NCI-H1048 (cell line): ENCODE results near the gene TMEM187.

Source experiments
- DNase-seq: peaks from one replicate; lab custom pipeline; 2025; lab: John Stamatoyannopoulos, UW

TMEM187 gene

DNA sequence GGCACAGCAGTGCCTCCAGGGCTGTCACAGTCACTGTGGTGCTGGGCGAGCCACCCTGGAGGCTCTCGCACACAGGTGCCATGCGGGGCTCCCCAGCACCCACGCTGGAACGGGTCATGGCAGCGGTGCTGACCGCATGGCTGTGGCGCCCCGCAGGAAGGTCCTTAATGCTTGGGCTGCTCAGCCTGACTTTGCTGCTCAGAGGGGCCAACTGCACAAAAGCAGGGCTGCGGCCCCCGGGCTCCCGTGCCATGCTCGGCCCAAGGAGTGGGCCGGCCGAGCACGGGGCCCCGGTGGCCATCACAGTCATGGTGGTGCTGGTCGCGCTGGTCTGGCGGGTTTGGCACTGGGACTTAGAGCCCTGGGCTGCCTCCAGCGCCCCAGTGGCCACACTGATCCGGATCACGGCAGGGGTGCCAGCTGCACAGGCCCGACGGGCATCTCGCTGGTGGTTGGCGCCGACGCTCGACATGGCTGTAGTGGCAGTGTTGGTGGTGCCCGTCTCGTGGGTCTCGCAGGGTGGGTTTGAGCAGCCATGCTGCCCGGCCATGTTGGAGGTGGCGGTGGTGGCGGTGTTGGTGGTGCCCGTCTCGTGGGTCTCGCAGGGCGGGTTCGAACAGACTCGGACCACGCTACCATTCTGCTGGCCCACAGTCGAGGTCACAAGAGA is 17.9 kb upstream of the TMEM187 start:
- no peak for DNase-seq

DNA sequence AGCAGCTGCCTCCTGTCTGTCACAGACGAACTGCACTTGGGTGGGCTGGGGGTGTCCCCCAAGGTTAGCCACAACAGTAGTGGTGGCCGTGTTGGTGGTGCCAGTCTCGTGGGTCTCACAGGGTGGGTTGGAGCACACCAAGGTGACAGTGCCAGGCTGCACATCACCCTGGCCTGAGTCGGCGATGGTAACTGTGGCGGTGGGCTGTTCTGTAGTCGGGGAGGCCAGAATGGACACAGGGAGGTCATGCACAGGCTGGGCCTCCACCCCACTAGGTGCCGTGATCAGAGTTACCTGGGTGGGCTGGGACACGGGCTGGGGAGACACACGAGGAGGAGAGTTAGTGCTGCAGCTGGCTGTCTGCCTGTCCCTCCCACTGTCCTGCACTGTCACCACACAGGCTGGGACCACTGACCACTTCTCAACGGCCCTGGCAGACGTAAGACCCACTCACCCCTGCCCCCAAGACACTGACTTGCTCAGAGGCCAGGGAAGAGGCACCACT is 17.3 kb upstream of the TMEM187 start:
- DNase-seq: no peak

DNA sequence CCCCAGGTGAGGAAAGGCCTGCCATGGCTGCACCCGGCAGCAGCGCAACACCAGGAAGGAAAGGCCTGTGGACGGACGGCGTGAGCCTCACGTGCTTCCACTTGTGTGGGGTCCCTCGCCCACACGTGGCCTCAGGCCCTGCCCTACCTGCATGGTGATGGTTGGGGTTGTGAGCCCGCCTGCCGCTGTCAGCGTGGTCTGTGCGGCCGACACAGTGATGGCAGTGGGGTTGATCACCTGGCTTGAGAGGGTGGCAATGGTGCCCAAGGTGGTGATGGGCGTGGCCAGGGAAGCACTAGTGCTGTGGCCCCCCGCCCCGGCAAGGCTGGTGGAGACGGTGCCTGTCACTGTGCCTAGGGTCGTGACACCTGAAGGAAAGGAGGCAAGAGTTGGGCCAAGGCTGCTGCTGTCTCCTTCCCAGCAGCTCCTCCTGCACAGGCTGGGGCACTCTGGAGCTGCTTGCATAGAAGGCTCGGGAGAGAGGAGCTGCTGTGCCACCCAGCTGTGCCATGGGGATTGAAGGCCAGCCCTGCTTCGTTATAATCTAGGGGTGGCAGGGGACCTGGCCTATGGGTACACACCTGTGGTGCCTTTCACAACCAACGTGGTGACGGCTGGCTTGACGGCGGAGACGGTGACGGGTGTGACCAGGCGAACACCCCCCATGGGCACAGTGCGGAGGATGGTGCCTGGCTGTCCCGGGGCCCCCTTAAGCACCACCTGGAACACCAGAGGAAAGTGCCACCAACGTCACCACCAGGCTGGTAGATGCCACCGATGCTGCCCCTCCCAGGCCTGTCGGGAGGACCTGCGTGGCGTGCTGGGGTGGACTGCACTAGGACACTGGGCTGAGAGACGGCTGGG is 16.3 kb upstream of the TMEM187 start:
- DNase-seq: no peak

DNA sequence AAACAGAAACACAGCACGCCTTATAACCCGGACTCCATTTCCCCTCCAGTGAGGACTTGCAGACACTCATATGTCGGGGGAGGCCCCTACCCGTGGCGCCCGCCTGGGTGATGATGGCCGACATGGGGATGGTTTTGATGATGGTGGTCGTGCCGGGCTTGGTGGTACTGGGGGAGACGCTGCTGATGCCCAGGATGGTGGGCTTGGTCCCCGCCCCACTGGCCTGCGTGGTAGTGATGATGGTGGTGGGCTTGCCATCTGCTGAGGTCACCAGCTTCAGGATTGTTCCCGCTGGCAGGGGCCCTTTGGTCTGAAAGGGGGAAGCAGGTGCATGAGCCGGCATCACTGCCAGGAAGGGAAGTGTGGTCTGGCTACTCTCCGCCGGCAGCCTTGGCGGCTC is 15.3 kb upstream of the TMEM187 start:
- DNase-seq: no peak

DNA sequence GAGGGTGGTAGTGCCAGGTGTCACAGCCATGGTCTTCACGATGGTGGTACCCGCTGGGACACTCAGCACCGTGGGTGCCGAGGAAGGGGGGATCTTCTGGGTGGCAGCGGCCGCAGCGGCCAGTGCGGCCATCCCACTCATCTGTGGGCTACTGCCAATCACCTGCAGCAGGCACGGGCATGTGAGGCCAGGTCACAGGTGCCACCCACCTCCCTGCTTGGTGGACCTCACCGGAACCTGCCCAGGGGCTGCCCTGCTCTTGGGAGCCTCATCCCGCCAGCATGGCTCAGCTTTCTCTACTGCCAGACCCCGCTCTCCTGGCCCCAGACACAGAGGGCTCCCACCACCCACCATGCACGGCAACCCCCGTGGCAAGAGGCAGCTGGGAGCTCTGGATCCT is 13.9 kb upstream of the TMEM187 start:
- no peak for DNase-seq

DNA sequence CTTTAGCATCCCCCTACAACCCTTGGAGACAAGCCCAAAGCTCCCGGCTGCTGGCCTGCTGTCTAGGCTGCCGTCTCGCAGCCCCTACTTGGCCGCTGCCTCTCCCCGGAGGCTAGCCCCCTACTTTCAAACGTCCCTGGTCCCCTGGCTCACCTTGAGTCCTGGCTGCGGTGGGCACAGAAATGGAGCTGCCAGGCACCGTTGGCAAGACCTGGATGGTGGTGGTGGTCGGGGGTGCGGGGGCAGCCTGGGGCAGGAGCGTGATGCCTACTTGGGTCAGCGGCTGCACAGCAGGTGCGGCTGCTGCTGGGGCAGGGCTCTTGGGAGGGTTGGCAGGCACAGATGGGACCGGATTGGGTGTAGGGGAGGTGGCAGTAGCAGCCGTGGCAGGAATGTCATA is 12.9 kb upstream of the TMEM187 start:
- DNase-seq: no peak

DNA sequence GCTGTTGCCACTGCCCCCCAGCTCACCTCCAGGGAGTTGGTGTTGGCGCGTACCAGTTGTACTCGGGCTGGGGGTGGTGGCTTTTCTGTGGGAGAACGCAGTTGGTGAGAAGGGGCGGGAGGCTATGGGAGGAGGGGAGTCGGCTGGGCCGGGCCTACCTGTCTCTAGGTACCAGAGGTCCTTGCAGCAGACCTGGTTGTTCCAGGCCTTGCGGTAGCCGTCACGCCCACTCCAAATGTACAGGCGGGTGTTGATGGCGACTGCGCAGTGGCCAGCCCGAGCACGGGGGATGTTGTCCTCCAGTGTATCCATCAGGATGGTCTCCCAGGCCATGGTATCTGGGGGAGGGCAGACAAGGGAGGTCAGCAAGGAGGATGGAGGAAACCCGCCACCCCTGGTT is 12.5 kb upstream of the TMEM187 start:
- no peak for DNase-seq

DNA sequence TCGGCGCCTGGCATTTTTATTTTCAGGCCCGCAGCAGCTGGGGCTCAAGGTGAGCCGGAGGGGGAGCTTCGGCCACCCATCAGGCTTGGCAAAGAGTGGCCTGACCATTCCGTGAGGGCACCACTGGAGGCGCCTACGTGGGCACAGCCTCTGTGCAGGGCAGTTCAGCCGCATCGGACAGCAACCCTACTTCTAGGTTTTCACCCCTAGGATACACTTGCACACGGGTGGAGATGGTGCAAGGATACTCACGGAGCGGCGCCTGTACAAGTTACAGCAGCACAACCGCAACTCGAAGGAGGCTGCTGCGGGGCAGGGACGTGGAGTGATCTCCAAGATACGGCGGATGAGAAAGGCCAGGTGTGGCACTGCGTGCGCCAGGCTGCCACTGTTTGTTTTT is 11.8 kb upstream of the TMEM187 start:
- DNase-seq: no peak

DNA sequence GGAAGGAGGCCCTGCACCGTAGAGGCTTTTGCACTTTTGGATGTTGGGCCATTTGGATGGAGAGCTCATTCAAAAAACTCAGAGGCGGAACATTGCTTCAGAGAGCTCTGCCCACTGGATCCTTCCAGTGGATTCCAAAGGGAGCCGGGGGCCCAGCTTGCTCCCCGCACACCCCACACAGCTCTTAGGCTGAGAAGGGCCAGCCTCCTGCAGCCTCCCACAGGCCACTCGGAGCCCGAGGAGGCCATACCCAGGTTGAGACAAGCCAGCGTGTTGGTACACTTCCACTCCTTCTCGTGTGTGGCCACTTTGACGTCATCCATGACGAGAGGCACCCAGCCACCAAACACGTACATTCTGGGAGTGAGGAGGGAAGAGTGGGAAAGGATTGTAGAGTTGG is 11.3 kb upstream of the TMEM187 start:
- DNase-seq: no peak

DNA sequence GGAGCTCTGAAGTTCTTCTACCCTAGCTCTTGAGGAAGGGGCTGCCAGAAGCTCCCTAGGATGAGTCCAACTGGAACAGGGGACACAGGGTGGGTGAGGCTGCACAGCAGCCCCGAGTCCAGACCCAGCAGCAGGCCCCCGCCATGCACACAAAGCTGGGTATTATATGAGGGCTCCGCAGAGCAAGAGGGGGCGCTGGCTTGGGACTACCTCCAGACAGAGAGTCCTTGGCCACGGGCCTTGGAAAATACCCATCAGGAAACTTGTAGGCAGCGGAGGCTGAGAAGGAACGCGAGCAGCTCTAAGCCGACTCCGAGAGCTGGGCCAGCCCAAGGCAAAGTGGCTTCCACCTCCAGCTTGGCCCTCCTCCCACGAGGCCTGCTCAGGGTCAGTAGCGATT is 9.0 kb upstream of the TMEM187 start:
- DNase-seq: no peak

DNA sequence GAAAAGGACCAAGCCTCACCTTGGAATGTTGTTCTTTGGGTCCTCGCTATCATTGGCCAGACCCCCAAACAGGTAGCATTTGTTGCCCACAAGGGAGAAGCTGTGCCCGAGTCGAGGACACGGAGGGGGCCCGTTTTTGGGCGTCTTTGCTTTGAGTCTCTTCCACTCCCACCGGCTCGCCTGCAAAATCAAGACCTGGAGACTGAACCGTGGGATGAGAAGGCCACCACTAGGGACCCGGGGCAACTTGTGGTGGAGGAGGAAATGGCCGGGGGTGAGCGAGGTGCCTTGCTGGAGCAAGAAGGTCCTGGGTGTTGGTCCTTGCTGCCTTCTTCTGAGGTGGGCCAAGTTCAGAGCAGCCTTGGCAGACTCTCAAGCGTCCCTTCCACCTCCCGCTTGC is 8.4 kb upstream of the TMEM187 start:
- DNase-seq: no peak

DNA sequence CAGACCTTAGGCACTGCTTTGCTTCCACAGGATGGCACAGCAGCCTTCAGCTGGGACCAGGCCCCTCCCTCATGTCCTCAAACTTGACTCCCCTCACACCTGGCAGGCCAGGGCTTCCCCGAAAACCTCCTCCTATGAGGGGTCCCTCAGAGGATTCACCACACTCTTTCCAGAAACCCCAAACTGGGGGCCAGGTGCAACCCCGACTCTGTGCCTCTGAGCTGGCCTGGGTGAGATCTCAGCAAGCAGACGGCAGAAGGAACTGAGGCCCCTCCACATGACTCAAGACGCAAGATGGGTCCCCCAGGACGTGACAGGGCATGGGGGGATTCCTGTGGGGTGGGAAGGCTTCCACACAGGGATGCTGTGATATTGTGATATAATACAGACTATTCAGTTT is 7.1 kb upstream of the TMEM187 start:
- no peak for DNase-seq

DNA sequence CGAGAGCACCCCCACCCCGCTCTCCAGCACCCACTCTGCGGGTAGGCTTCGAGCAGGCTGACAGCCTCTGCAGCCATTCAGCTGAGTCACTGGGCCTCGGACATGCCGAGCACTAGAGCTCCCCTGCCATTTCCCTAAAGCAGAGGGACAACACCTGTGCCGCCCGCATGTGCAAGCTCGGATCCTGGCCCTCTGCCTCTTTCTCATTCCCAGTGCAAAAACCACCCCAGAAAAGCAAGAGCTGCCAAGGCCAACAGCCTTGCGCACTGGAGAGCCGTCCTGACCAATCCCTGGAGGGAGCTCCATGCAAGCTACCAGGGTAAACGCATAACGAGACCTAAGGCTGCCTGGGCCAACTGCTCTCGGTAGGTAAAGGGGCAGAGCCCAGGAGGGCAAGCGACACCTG is 6.3 kb upstream of the TMEM187 start:
- DNase-seq: no peak

DNA sequence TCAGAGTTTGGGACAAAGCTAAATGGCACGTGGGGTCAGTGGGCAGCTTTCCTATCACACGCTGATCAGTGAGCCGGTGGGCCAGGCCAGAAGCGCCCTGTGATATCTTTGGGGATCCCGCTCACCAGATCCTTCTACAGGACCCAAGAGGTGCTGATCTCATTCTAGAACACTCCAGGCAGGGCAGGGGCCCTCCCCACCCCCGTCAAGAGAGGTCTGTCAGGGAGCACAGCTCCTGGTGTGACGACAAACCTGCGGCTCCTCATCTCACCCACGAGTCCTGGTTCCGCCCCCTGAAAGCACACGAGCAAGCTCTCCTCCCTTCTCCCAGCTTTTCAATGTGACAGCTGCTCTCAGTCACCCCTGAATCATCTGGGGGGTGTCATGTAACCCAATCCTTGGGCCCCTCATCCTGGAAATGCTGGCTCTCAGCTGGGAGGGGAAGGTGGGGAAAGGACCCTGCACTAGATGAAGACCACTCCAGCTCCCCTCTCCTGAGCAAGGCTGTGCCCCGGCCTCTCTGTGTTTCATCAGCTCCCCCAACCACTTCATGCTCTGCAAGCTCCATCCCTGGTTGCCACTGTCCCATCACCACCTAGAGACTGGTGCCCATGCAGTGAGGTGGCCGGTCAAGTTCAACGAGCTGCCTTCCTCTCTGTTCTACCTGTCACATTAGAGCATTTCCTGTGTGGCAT is 5.6 kb upstream of the TMEM187 start:
- DNase-seq: no peak

DNA sequence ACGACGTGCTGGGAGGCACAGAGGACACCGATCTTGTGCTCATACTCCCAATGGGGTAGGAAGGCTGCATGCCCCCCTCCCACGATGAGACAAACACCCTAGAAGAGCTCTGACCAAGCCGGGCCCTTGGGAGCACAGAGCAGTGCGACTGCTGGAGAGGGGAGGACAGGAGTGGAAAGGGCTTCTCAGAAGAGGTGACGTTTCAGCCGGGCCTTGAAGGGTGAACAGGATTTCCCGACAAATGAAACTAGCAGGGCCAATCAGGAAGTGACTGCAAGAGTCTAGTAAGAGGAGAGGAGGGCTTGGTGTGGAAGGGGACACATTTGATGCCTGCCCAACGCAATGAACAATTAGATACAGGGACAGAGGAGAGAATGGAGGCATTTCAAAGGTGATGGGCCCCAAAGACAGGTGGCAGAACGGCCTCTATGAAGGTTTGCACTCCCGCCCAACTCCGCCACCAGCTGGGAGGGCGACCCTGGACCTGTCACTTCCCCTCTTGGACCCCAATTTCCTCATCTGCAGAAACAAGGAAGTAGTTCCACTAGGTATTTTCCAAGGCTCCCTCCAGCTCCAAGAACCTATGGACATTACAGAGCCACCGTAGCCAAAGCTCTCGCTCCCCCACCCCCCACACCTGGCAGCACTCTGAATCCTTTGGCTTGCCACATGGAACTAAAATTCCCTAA is 4.9 kb upstream of the TMEM187 start:
- no peak for DNase-seq

DNA sequence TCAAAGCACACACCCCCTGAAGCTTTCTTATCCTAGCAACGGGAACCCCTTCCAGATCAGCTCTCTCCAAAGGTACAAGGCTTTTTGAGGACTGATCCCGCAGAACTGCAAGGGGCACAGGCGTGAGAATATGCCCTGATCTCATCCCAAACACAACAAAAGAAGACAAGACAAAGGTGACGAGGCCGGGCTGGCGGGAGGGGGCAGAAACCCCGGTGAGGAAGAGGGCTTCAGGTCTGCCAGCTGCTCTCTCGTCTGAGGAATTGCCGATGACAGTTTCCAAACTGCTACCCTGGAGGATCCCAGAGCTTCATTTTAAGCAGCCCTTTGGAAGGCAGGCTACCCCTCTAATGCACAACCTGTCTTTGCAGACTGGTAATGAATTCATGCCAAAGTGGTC is 4.3 kb upstream of the TMEM187 start:
- DNase-seq: no peak

DNA sequence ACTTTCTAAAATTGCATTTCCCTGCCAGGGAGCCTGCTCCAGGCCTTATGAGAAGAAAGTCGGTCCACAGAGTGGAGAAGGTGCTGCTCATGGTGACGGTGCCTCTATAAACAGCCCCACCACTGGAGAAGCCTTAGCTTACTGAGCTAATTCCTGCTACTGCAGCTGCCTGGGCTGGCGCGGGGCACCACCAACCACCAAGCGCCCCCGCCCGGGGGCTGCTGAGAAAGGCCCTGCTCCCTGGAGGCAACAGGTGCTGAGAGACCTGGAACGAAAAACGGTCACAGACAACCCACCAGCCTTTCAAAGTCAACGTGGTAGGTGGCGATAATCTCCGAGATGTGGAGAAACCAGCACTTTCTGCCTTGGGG is 3.8 kb upstream of the TMEM187 start:
- DNase-seq: no peak

DNA sequence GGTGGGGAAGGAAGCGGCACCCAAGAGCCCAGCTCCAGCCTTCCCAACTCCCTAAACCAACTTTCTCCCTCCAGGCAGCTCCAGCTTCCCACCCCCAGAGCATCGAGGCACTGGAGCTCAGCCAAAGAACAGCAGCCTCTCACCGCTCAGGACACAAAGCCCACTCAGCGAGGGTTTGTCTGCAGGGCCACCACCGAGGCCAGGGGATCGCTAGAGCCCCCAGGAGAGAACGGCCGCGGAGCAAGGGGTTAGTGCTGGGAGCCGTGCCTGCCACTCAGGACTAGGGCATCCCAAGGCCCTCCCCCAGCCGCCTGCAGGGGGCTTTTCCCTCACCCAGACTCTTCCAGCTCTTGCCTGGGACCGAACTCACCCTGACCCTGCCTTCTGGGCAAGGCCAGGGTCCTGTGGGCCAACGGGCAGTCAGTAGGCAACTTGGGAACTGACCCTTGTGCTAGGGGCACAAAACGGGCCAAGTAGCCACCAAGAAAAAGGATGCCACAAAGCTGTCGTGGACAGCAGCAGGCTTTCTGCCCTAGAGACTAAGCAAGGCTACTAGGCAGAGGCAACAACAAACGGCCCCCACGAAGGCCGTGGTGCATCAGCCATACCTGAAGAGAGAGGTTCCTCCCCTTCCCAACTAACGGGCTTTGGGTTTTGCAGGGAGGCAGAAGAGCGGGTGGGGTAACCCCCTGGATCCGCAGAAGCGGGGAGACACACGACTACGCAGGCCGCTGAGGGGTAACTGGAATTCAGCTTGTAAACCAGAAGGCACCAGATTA is 3.2 kb upstream of the TMEM187 start:
- no peak for DNase-seq

DNA sequence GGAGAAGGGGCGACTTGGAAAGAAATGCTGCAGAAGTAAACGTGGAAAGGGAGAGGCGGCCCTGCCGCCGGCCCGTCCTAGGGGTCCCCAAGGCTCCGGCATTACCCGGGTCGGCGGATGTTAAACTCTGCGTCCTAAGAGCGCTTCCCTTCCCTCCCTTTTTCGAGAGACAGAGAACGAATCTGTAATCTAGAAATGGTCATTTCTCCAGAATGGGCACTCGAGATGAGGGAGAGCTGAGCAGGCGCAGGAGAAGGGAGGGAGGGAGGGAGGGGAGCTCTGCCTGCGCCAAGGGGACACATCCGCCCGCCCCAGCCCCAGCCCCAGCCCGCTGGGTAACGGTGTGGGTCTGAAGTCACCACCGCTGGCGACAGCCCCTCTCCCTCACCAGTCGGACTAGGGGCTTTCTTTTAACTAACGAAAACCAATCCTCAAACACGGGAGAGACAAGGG is 2.6 kb upstream of the TMEM187 start:
- no peak for DNase-seq

DNA sequence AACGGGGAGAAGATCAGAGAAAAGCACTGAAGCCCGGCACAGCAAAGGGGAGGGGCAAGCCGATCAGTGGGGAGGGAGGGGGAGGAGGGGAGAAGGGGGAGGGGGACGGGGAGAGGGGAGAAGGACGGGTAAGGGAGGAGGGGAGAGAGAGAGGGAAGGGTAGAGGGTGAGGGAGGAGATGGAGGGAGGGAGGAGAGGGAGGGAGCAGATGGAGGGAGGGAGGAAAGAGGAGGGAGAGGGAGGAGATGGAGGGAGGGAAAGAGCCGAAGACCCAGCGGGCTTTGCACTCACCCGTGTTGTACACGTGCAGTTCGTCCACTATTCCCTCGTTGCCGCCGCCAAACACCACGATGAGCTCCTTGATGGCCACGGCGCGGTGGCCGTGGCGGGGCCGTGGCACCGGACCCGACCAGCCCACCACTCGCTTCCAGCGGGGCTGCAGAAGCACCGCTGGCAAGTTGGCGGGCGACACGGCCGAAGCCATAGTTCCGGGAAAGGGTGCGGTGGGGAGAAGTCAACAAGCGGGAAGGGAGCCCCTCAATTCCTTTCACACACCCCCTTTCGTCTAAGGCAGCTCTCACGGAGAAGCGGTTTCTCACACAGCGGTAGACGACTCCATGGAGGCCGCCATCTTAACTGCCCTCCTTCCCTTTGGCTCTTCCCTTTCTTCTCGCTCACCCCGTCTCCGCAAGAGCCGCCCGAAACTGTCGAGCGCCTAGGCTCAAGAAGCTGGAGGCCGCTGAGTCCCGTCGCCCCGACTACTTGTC is 2.0 kb upstream of the TMEM187 start:
- no peak for DNase-seq

DNA sequence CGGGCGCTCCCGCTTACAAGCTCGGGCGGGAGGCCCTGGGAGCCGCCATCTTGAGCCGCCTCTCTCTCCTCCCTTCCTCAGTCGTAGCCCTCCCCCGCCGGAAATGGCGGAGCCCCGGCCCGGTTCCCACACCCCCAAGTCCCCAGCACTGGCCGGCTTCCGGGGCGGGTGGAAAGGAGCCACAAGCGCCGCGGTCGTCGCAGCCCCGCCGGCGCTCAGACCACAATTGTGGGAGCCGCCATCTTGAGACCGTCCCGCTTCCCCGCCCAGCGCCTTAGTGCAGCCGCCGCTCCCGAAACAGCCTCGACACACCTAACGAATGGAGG is 1.5 kb upstream of the TMEM187 start:
- DNase-seq: peak; percentile 15
